Endodermal cell (in vitro differentiated cells): ENCODE measurements around the gene CDH4. TPM values are rescaled to one million over a fixed set of nuclear protein-coding genes. Genes with fewer than 3 reads are reported as not detected.

ENCODE experiments used
- DNase-seq: peaks from one replicate; pipeline ENCODE4 v3.0.0-alpha.2; 2017
- H3K27ac ChIP-seq: 2 replicates; pipeline ENCODE4 v1.5.1; 2013; ENCODE audit warnings: mild to moderate bottlenecking, low read depth, low read length, moderate library complexity
- H3K27me3 ChIP-seq: 2 replicates; pipeline ENCODE4 v1.6.1; 2013; ENCODE audit warnings: mild to moderate bottlenecking, low read length, moderate library complexity; ENCODE audit not compliant: insufficient read depth, control insufficient read depth, poor library complexity, severe bottlenecking
- H3K36me3 ChIP-seq: 2 replicates; pipeline ENCODE4 v1.7.0; 2013; ENCODE audit warnings: mild to moderate bottlenecking, low read length, moderate library complexity; ENCODE audit not compliant: control insufficient read depth, insufficient read depth
- H3K4me1 ChIP-seq: one replicate; pipeline ENCODE4 v1.7.0; 2013; ENCODE audit warnings: low read length; ENCODE audit not compliant: control insufficient read depth, insufficient read depth
- H3K4me3 ChIP-seq: 2 replicates; pipeline ENCODE4 v1.5.1; 2013; ENCODE audit warnings: mild to moderate bottlenecking, low read length, moderate library complexity
- H3K9ac ChIP-seq: 2 replicates; pipeline ENCODE4 v1.6.1; 2013; ENCODE audit warnings: mild to moderate bottlenecking, low read length, moderate library complexity; ENCODE audit not compliant: poor library complexity, severe bottlenecking; ENCODE audit errors: extremely low read depth
- H3K9me3 ChIP-seq: 2 replicates; pipeline ENCODE4 v1.6.1; 2013; ENCODE audit warnings: mild to moderate bottlenecking, low read length, moderate library complexity; ENCODE audit not compliant: control insufficient read depth
- H3K27ac Mint-ChIP-seq: 2 replicates; pipeline ENCODE4 v1.8.0; 2020; ENCODE audit warnings: mixed read lengths
- H3K27me3 Mint-ChIP-seq: 2 replicates; pipeline ENCODE4 v1.8.0; 2021; ENCODE audit warnings: mild to moderate bottlenecking, mixed read lengths; ENCODE audit not compliant: insufficient read depth
- H3K36me3 Mint-ChIP-seq: 2 replicates; pipeline ENCODE4 v1.8.0; 2020; ENCODE audit warnings: low read depth, mixed read lengths
- H3K4me1 Mint-ChIP-seq: 2 replicates; pipeline ENCODE4 v1.8.0; 2020; ENCODE audit warnings: mixed read lengths
- H3K4me3 Mint-ChIP-seq: 2 replicates; pipeline ENCODE4 v1.8.0; 2020; ENCODE audit warnings: mild to moderate bottlenecking, moderate library complexity, mixed read lengths
- H3K9me3 Mint-ChIP-seq: 2 replicates; pipeline ENCODE4 v1.8.0; 2020; ENCODE audit warnings: mild to moderate bottlenecking, mixed read lengths
- WGBS, 2 experiments: methylation state at CpG; one replicate each; pipeline versions ENCODE4 v1.1.5 to v1.1.7; 2013; ENCODE audit warnings: missing lambda C conversion rate in 2 of 2, mixed read lengths in 1 of 2; ENCODE audit not compliant: insufficient coverage in 1 of 2, insufficient read length in 1 of 2; 5-methylcytosine and 5-hydroxymethylcytosine counted together
- total RNA-seq, 2 donors: library from RNA; stranded (reverse); fragmentation: NEBNext Ultra II Directional in 1 of 2; extraction: Animal tissue kit (Norgen Biotek cat#: 25700) in 1 of 2; gene quantifications; 2 replicates in 1 of 2; 3 replicates in 1 of 2; pipeline ENCODE4 v1.2.1, GENCODE V29; 2021
- TF ChIP-seq, protein P1 (sequence below): fragments of 200-600 bp; sonication (generic); conservative IDR thresholded peaks from 2 replicates; pipeline ENCODE4 v1.5.0; 2021; ENCODE audit warnings: antibody characterized with exemption, mild to moderate bottlenecking

Gene CDH4
- total RNA-seq, 2 donors from 2014 or later = 1.8 to 5.8 TPM

DNA sequence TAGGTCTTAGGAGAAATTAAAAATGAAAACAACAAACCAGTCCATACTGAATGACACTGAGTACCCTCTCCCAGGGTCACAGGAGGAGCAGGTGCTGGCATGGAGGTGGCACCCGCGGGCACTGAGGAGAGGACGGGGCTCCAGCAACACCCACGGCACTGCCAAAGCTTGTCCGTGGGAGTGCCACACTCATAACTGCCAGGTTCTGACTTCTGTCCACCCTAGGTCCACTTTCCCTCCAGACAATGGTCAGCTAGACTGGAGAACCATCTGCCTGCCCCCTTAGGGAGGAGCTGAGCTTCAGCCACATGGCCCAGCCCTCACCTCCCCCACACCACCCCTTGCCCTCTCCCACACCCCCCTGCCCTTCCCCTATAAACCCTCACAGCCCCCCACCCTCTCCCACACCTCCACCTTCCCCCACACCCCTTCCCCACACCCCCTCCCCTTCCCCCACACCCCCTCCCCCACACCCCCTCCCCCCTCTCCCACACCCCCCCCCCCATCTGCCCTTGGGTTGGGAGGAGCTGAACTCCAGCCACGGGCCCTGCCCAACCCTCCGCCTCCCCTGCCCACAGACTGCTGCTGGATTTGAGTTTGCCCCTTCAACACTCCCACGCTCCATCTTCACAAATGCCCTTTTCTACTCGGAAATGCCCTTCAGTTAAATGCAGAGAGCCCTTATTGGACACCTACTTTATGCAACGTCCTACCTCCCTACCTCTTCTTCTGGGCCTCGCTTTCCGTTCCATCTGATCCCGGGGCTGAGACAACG, 684.1 kb downstream of the CDH4 start:
- Mint-ChIP-seq H3K27me3 (no peaks in the 10 kb centered on the region), H3K27ac (no peak overlapping the region), H3K4me1 (peaks cover 7% of the 10 kb centered on the region), H3K36me3 (no peaks in the 10 kb centered on the region), H3K4me3 (no peak overlapping the region), H3K9me3 (no peaks in the 10 kb centered on the region)
- TF ChIP-seq, protein P1, sequence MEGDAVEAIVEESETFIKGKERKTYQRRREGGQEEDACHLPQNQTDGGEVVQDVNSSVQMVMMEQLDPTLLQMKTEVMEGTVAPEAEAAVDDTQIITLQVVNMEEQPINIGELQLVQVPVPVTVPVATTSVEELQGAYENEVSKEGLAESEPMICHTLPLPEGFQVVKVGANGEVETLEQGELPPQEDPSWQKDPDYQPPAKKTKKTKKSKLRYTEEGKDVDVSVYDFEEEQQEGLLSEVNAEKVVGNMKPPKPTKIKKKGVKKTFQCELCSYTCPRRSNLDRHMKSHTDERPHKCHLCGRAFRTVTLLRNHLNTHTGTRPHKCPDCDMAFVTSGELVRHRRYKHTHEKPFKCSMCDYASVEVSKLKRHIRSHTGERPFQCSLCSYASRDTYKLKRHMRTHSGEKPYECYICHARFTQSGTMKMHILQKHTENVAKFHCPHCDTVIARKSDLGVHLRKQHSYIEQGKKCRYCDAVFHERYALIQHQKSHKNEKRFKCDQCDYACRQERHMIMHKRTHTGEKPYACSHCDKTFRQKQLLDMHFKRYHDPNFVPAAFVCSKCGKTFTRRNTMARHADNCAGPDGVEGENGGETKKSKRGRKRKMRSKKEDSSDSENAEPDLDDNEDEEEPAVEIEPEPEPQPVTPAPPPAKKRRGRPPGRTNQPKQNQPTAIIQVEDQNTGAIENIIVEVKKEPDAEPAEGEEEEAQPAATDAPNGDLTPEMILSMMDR = no peak
- no peak overlapping the region for H3K4me3 ChIP-seq
- H3K4me1 ChIP-seq = no peaks in the 10 kb centered on the region
- peak; percentile 40 for DNase-seq
- no peaks in the 10 kb centered on the region for H3K9me3 ChIP-seq
- no peaks in the 10 kb centered on the region for H3K36me3 ChIP-seq
- WGBS, 2 experiments = 93 to 95% methylated on average over 8 to 14 of the region's 14 CpGs
- no peak overlapping the region for H3K27ac ChIP-seq
- no peaks in the 10 kb centered on the region for H3K27me3 ChIP-seq
- no peak overlapping the region for H3K9ac ChIP-seq

DNA sequence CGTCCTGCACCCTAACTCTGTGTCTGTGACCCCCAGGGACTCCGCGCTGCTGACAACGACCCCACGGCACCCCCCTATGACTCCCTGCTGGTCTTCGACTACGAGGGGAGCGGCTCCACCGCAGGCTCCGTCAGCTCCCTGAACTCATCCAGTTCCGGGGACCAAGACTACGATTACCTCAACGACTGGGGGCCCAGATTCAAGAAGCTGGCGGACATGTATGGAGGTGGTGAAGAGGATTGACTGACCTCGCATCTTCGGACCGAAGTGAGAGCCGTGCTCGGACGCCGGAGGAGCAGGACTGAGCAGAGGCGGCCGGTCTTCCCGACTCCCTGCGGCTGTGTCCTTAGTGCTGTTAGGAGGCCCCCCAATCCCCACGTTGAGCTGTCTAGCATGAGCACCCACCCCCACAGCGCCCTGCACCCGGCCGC, 684.7 kb downstream of the CDH4 start:
- Histone ChIP-seq H3K9me3 (no peaks in the 10 kb centered on the region), H3K9ac (no peak overlapping the region), H3K4me1 (no peaks in the 10 kb centered on the region), H3K4me3 (no peak overlapping the region), H3K27me3 (no peaks in the 10 kb centered on the region), H3K27ac (no peak overlapping the region), H3K36me3 (no peaks in the 10 kb centered on the region)
- Mint-ChIP-seq H3K27me3 (no peaks in the 10 kb centered on the region), H3K9me3 (no peaks in the 10 kb centered on the region), H3K4me3 (no peak overlapping the region), H3K27ac (no peak overlapping the region), H3K4me1 (peaks cover 7% of the 10 kb centered on the region), H3K36me3 (no peaks in the 10 kb centered on the region)
- WGBS, 2 experiments = 92 to 94% methylated on average over 24 to 29 of the region's 29 CpGs
- no peak for DNase-seq
- TF ChIP-seq, protein P1 = no peak

DNA sequence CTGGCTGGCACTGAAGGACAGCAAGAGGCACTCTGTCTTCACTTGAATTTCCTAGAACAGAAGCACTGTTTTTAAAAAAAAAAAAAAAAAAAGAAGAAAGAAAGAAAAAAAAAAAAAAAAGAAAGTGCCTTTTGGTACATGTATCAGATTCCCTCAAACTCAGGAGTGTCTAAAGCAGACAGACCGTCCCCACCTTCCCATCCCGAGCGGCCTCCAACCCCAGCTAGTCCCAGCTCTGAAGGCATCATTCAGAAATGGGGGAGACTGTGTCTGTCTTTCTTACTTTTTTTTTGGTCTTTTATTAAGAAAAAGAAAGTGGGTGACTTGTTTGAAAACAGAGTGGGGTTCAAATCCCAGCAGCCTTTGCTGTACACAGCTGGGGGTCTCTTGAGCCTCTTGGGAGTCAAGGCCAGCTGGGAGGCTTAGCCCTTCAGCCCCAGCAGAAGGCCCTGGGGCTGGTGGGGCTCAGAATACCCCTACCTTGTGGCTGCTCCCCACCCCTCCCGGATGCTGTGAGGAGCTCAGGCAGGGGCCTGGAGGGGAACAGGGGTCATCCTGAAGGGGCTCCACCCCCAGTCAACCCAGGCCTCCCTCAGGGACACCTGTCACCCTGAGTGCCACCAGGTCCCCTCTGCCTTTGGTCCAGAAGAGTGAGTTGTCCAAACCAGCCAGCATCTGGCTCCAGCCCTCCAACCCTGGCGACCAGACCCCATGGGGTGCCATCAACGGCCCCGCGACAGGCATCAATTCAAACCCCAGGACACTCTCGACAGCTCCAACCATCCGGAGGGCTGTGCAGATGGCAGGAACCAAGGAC, 685.3 kb downstream of the CDH4 start:
- no peaks in the 10 kb centered on the region for H3K9me3 ChIP-seq
- no peak overlapping the region for H3K27ac Mint-ChIP-seq
- peaks cover 7% of the 10 kb centered on the region for H3K4me1 Mint-ChIP-seq
- no peaks in the 10 kb centered on the region for H3K9me3 Mint-ChIP-seq
- H3K4me3 ChIP-seq = no peak overlapping the region
- no peaks in the 10 kb centered on the region for H3K27me3 Mint-ChIP-seq
- no peak overlapping the region for H3K9ac ChIP-seq
- 83 to 98% methylated on average over 9 to 10 of the region's 10 CpGs for WGBS, 2 experiments
- H3K27ac ChIP-seq = no peak overlapping the region
- no peak overlapping the region for H3K4me3 Mint-ChIP-seq
- no peaks in the 10 kb centered on the region for H3K27me3 ChIP-seq
- H3K36me3 Mint-ChIP-seq = no peaks in the 10 kb centered on the region
- TF ChIP-seq, protein P1 = no peak
- H3K4me1 ChIP-seq = no peaks in the 10 kb centered on the region
- DNase-seq = no peak
- no peaks in the 10 kb centered on the region for H3K36me3 ChIP-seq
